ENCODE measurements around the gene WDFY4. TPM values are rescaled to one million over a fixed set of nuclear protein-coding genes. Genes with fewer than 3 reads are reported as not detected.

Gene WDFY4
- total RNA-seq, 3 donors from 2014 or later = 2.3 to 7.0 (median 5.8) TPM

GRCh38 chr10:48872234-48872633 lies 187.6 kb downstream of the WDFY4 start:
- intact Hi-C loops (cut with DNase I; ENCODE audit: low total_unique reads) = no loop called here

GRCh38 chr10:48878091-48878490 lies 193.4 kb downstream of the WDFY4 start:
- Histone ChIP-seq H3K27ac (no peak overlapping the region), H3K27me3 (no peaks in the 10 kb centered on the region), H3K36me3 (no peaks in the 10 kb centered on the region), H3K4me1 (no peaks in the 10 kb centered on the region), H3K9me3 (no peaks in the 10 kb centered on the region), H3K4me3 (no peak overlapping the region)
- TF ChIP-seq CTCF (IDR thresholded peaks at IDR 0.05) (no peak), POLR2A (IDR thresholded peaks at IDR 0.05) (no peak), POLR2AphosphoS5 (IDR thresholded peaks at IDR 0.05) (no peak)
- no peak for DNase-seq (ENCODE audit: low spot score in 2 of 2)
- intact Hi-C loops (cut with DNase I; ENCODE audit: low total_unique reads) = no loop called here

More at GRCh38 chr10:48872234-48872633, 187.6 kb downstream of the WDFY4 start:
- no peak overlapping the region for H3K27ac ChIP-seq
- no peaks in the 10 kb centered on the region for H3K36me3 ChIP-seq
- TF ChIP-seq POLR2A (IDR thresholded peaks at IDR 0.05) = no peak
- no peaks in the 10 kb centered on the region for H3K4me1 ChIP-seq
- no peaks in the 10 kb centered on the region for H3K9me3 ChIP-seq
- no peak overlapping the region for H3K4me3 ChIP-seq
- no peaks in the 10 kb centered on the region for H3K27me3 ChIP-seq
- DNase-seq (ENCODE audit: low spot score in 2 of 2) = no peak

GRCh38 chr10:48879451-48879850 lies 194.8 kb downstream of the WDFY4 start:
- no peak overlapping the region for H3K4me3 ChIP-seq
- DNase-seq (ENCODE audit: low spot score in 2 of 2) = no peak
- intact Hi-C loops (cut with DNase I; ENCODE audit: low total_unique reads) = no loop called here
- no peaks in the 10 kb centered on the region for H3K4me1 ChIP-seq
- TF ChIP-seq CTCF (IDR thresholded peaks at IDR 0.05) = no peak
- no peak for TF ChIP-seq POLR2A (IDR thresholded peaks at IDR 0.05)
- TF ChIP-seq POLR2AphosphoS5 (IDR thresholded peaks at IDR 0.05) = no peak
- no peaks in the 10 kb centered on the region for H3K9me3 ChIP-seq
- no peak overlapping the region for H3K27ac ChIP-seq
- H3K36me3 ChIP-seq = no peaks in the 10 kb centered on the region
- no peaks in the 10 kb centered on the region for H3K27me3 ChIP-seq

GRCh38 chr10:48880016-48880705 lies 195.5 kb downstream of the WDFY4 start:
- TF ChIP-seq POLR2AphosphoS5 (IDR thresholded peaks at IDR 0.05) = no peak
- TF ChIP-seq CTCF (IDR thresholded peaks at IDR 0.05) = no peak
- TF ChIP-seq POLR2A (IDR thresholded peaks at IDR 0.05) = no peak
- Histone ChIP-seq H3K4me3 (no peak overlapping the region), H3K27me3 (no peaks in the 10 kb centered on the region), H3K4me1 (no peaks in the 10 kb centered on the region), H3K27ac (no peak overlapping the region), H3K9me3 (no peaks in the 10 kb centered on the region), H3K36me3 (no peaks in the 10 kb centered on the region)
- intact Hi-C loops (cut with DNase I; ENCODE audit: low total_unique reads) = no loop called here
- DNase-seq (ENCODE audit: low spot score in 2 of 2) = no peak

GRCh38 chr10:48881937-48882336 lies 197.3 kb downstream of the WDFY4 start:
- no peaks in the 10 kb centered on the region for H3K4me1 ChIP-seq
- no peaks in the 10 kb centered on the region for H3K36me3 ChIP-seq
- no peak for TF ChIP-seq POLR2AphosphoS5 (IDR thresholded peaks at IDR 0.05)
- TF ChIP-seq POLR2A (IDR thresholded peaks at IDR 0.05) = no peak
- no peak for TF ChIP-seq CTCF (IDR thresholded peaks at IDR 0.05)
- no peak for DNase-seq (ENCODE audit: low spot score in 2 of 2)
- H3K27me3 ChIP-seq = no peaks in the 10 kb centered on the region
- no peak overlapping the region for H3K4me3 ChIP-seq
- intact Hi-C loops (cut with DNase I; ENCODE audit: low total_unique reads) = no loop called here
- H3K9me3 ChIP-seq = no peaks in the 10 kb centered on the region
- no peak overlapping the region for H3K27ac ChIP-seq

Data from breast epithelium (tissue), 4 donors.